H9 (cell line): ENCODE measurements around the gene FLRT2. TPM values are rescaled to one million over a fixed set of nuclear protein-coding genes. Genes with fewer than 3 reads are reported as not detected.

ENCODE experiments used
- DNase-seq: peaks from one replicate; pipeline ENCODE4 v3.0.0-alpha.2; 2017
- H2AFZ ChIP-seq: one replicate; pipeline ENCODE4 v1.6.1; 2013; ENCODE audit warnings: mild to moderate bottlenecking, low read length, control low read depth, moderate library complexity
- H2AK5ac ChIP-seq: 2 replicates; pipeline ENCODE4 v1.6.1; 2013; ENCODE audit warnings: low read length, control low read depth, mixed read lengths; ENCODE audit not compliant: insufficient read length
- H2BK120ac ChIP-seq: one replicate; pipeline ENCODE4 v1.6.1; 2013; ENCODE audit warnings: low read depth, mild to moderate bottlenecking, low read length, control low read depth, inconsistent platforms; ENCODE audit not compliant: poor library complexity, severe bottlenecking
- H2BK12ac ChIP-seq: 2 replicates; pipeline ENCODE4 v1.6.1; 2013; ENCODE audit warnings: low read length, control low read depth, mixed read lengths, low read depth; ENCODE audit not compliant: insufficient read length
- H2BK15ac ChIP-seq: 2 replicates; pipeline ENCODE4 v1.6.1; 2013; ENCODE audit warnings: low read depth, low read length, control low read depth
- H2BK20ac ChIP-seq: one replicate; pipeline ENCODE4 v1.6.1; 2013; ENCODE audit warnings: low read depth, mild to moderate bottlenecking, low read length, control low read depth, inconsistent platforms; ENCODE audit not compliant: poor library complexity, severe bottlenecking
- H2BK5ac ChIP-seq: 2 replicates; pipeline ENCODE4 v1.6.1; 2013; ENCODE audit warnings: low read length, control low read depth, mixed read lengths; ENCODE audit not compliant: insufficient read length
- H3K14ac ChIP-seq: 2 replicates; pipeline ENCODE4 v1.6.1; 2013; ENCODE audit warnings: low read length, control low read depth; ENCODE audit not compliant: insufficient read depth
- H3K18ac ChIP-seq: 2 replicates; pipeline ENCODE4 v1.6.1; 2013; ENCODE audit warnings: low read depth, mild to moderate bottlenecking, mixed read lengths, low read length, control low read depth; ENCODE audit not compliant: insufficient read length
- H3K23ac ChIP-seq: 2 replicates; pipeline ENCODE4 v1.6.1; 2013; ENCODE audit warnings: low read length, control low read depth, mixed read lengths, low read depth; ENCODE audit not compliant: insufficient read length
- H3K23me2 ChIP-seq: 2 replicates; pipeline ENCODE4 v1.6.1; 2013; ENCODE audit warnings: low read depth, mild to moderate bottlenecking, mixed read lengths, low read length, control low read depth; ENCODE audit not compliant: insufficient read length, poor library complexity, severe bottlenecking
- H3K27ac ChIP-seq: 2 replicates; pipeline ENCODE4 v1.5.1; 2013; ENCODE audit warnings: low read length, control low read depth, mixed read lengths, low read depth; ENCODE audit not compliant: insufficient read length
- H3K27me3 ChIP-seq: 2 replicates; pipeline ENCODE4 v1.6.1; 2013; ENCODE audit warnings: low read length, control low read depth, inconsistent platforms; ENCODE audit not compliant: insufficient read depth
- H3K4ac ChIP-seq: 2 replicates; pipeline ENCODE4 v1.6.1; 2013; ENCODE audit warnings: low read depth, mild to moderate bottlenecking, control low read depth, inconsistent platforms, low read length, moderate library complexity
- H3K4me1 ChIP-seq: 2 replicates; pipeline ENCODE4 v1.6.1; 2013; ENCODE audit warnings: low read length, control low read depth, inconsistent platforms; ENCODE audit not compliant: insufficient read depth
- H3K4me2 ChIP-seq: 2 replicates; pipeline ENCODE4 v1.6.1; 2013; ENCODE audit warnings: low read length, control low read depth, mixed read lengths; ENCODE audit not compliant: insufficient read length, insufficient read depth
- H3K56ac ChIP-seq: 2 replicates; pipeline ENCODE4 v1.6.1; 2013; ENCODE audit warnings: low read depth, mild to moderate bottlenecking, mixed read lengths, low read length, control low read depth; ENCODE audit not compliant: insufficient read length
- H3K79me1 ChIP-seq: 2 replicates; pipeline ENCODE4 v1.6.1; 2013; ENCODE audit warnings: low read depth, mild to moderate bottlenecking, moderate library complexity, low read length, control low read depth, inconsistent platforms; ENCODE audit not compliant: insufficient read depth, poor library complexity, severe bottlenecking
- H3K79me2 ChIP-seq: 2 replicates; pipeline ENCODE4 v1.6.1; 2013; ENCODE audit warnings: low read length, control low read depth, inconsistent platforms; ENCODE audit not compliant: insufficient read depth
- H3K9ac ChIP-seq: 2 replicates; pipeline ENCODE4 v1.6.1; 2013; ENCODE audit warnings: low read length, control low read depth, mixed read lengths; ENCODE audit not compliant: insufficient read length; ENCODE audit errors: extremely low read depth
- H3K9me3 ChIP-seq: one replicate; pipeline ENCODE4 v1.6.1; 2013; ENCODE audit warnings: low read depth, low read length, inconsistent platforms; ENCODE audit not compliant: control insufficient read depth
- H3T11ph ChIP-seq: one replicate; pipeline ENCODE4 v1.6.1; 2013; ENCODE audit warnings: mild to moderate bottlenecking, low read length, control low read depth, inconsistent platforms
- H4K20me1 ChIP-seq: one replicate; pipeline ENCODE4 v1.6.1; 2013; ENCODE audit not compliant: control insufficient read depth, insufficient read length, insufficient read depth
- H4K5ac ChIP-seq: 2 replicates; pipeline ENCODE4 v1.6.1; 2013; ENCODE audit warnings: low read depth, mild to moderate bottlenecking, mixed read lengths, low read length, control low read depth; ENCODE audit not compliant: insufficient read length
- H4K8ac ChIP-seq: replicated peaks from 2 replicates; pipeline ENCODE4 v1.6.1; 2013; ENCODE audit warnings: low read length, control low read depth, mixed read lengths, low read depth; ENCODE audit not compliant: insufficient read length
- H4K91ac ChIP-seq: 2 replicates; pipeline ENCODE4 v1.6.1; 2013; ENCODE audit warnings: low read depth, mild to moderate bottlenecking, moderate library complexity, mixed read lengths, low read length, control low read depth; ENCODE audit not compliant: insufficient read length
- H3K27ac Mint-ChIP-seq, 3 experiments: 2 replicates in 2 of 3; 3 replicates in 1 of 3; pipeline ENCODE4 v1.8.0; 2020 to 2021; ENCODE audit warnings: mixed read lengths in 3 of 3, mild to moderate bottlenecking in 1 of 3, moderate library complexity in 1 of 3
- H3K27me3 Mint-ChIP-seq: 2 replicates; pipeline ENCODE4 v1.8.0; 2021; ENCODE audit warnings: low read depth, mild to moderate bottlenecking, moderate library complexity, mixed read lengths
- H3K36me3 Mint-ChIP-seq, 3 experiments: 2 replicates in 2 of 3; 3 replicates in 1 of 3; pipeline ENCODE4 v1.8.0; 2020 to 2021; ENCODE audit warnings: low read depth in 3 of 3, mixed read lengths in 3 of 3; ENCODE audit not compliant: insufficient read depth in 1 of 3
- H3K4me1 Mint-ChIP-seq, 2 experiments: 2 replicates each; pipeline ENCODE4 v1.8.0; 2020; ENCODE audit warnings: mixed read lengths in 2 of 2
- H3K4me3 Mint-ChIP-seq, 2 experiments: 2 replicates in 1 of 2; 3 replicates in 1 of 2; pipeline ENCODE4 v1.8.0; 2020 to 2021; ENCODE audit warnings: mild to moderate bottlenecking in 2 of 2, mixed read lengths in 2 of 2, moderate library complexity in 1 of 2
- H3K9me3 Mint-ChIP-seq, 2 experiments: 2 replicates in 1 of 2; 3 replicates in 1 of 2; pipeline ENCODE4 v1.8.0; 2020; ENCODE audit warnings: mild to moderate bottlenecking in 2 of 2, mixed read lengths in 2 of 2, moderate library complexity in 1 of 2
- WGBS: extraction: QIAGEN DNeasy Blood & Tissue Kit; methylation state at CpG from one replicate; pipeline ENCODE4 v1.1.7; 2013; ENCODE audit warnings: missing lambda C conversion rate, low lambda C conversion rate, mixed read lengths; ENCODE audit not compliant: insufficient read length; ENCODE audit errors: extremely low coverage; 5-methylcytosine and 5-hydroxymethylcytosine counted together
- total RNA-seq: library from RNA; stranded (reverse); gene quantifications from 2 replicates; pipeline ENCODE4 v1.2.1, GENCODE V29; 2021
- TF ChIP-seq, protein P1 (sequence below): fragments of 200-600 bp; sonication (generic); conservative IDR thresholded peaks from 3 replicates; pipeline ENCODE4 v1.8.0; 2021; ENCODE audit warnings: antibody characterized with exemption, mild to moderate bottlenecking

FLRT2 gene
- total RNA-seq, 1 experiment from 2014 or later: 3.3 TPM

DNA sequence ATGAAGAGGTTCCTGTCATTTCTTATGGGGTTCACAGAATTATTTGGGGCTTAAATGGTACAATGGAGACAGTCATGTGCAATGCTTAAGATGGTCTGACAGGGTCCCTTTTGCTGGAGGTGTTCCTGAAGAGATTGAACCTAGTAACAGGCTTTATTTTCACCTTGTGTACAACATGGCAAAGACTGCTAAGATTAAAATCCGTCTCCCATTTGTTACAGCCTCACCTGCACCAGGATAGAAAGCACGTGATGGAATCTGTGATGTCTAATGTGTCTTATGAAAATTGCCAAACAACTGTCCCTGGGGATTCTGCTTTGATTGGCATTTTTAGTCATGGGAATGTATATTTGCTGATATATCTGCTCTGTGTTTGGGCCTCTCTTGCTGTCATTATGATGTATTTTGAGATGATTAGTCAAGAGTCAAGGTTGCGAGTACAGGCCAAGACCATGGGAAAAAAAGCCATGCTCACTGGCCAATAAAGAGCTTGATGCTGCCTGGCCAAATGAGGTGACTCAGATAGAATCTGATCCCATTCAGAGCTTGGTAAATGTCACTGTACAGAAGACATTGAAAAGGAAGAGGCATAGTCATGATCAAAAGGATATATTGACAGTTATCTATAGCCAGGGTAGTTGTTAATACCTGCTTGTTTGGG is 96.1 kb downstream of the FLRT2 start:
- no peaks in the 10 kb centered on the region for H3K79me2 ChIP-seq
- no peak overlapping the region for H3K14ac ChIP-seq
- no peak overlapping the region for H3K4me2 ChIP-seq
- H3K4me1 Mint-ChIP-seq: peaks cover 9 to 10% of the 10 kb centered on the region in 2 experiments; a peak in 2 of 4 replicates
- H3K27ac Mint-ChIP-seq: no peak overlapping the region; a peak in 1 of 7 replicates
- no peak overlapping the region for H2AFZ ChIP-seq
- H2BK15ac ChIP-seq: no peak overlapping the region
- TF ChIP-seq, protein P1, sequence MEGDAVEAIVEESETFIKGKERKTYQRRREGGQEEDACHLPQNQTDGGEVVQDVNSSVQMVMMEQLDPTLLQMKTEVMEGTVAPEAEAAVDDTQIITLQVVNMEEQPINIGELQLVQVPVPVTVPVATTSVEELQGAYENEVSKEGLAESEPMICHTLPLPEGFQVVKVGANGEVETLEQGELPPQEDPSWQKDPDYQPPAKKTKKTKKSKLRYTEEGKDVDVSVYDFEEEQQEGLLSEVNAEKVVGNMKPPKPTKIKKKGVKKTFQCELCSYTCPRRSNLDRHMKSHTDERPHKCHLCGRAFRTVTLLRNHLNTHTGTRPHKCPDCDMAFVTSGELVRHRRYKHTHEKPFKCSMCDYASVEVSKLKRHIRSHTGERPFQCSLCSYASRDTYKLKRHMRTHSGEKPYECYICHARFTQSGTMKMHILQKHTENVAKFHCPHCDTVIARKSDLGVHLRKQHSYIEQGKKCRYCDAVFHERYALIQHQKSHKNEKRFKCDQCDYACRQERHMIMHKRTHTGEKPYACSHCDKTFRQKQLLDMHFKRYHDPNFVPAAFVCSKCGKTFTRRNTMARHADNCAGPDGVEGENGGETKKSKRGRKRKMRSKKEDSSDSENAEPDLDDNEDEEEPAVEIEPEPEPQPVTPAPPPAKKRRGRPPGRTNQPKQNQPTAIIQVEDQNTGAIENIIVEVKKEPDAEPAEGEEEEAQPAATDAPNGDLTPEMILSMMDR: no peak
- no peak overlapping the region for H4K5ac ChIP-seq
- no peak overlapping the region for H2BK20ac ChIP-seq
- no peaks in the 10 kb centered on the region for H3K27me3 Mint-ChIP-seq
- H2BK5ac ChIP-seq: no peak overlapping the region
- H3K9me3 ChIP-seq: no peaks in the 10 kb centered on the region
- no peak overlapping the region for H2AK5ac ChIP-seq
- no peak overlapping the region for H3T11ph ChIP-seq
- no peak overlapping the region for H3K23ac ChIP-seq
- peaks cover 0 to 17% (median 11%) of the 10 kb centered on the region in 3 experiments; a peak in 5 of 7 replicates for H3K36me3 Mint-ChIP-seq
- H3K27ac ChIP-seq: no peak overlapping the region
- no peaks in the 10 kb centered on the region for H3K9me3 Mint-ChIP-seq
- H4K91ac ChIP-seq: no peak overlapping the region
- DNase-seq: no peak
- no peak overlapping the region for H3K4me3 Mint-ChIP-seq
- no peak overlapping the region for H4K8ac ChIP-seq
- no peaks in the 10 kb centered on the region; the same call in 1 of the 2 replicates for H3K27me3 ChIP-seq
- no peak overlapping the region for H3K9ac ChIP-seq
- H4K20me1 ChIP-seq: no peaks in the 10 kb centered on the region
- H3K4ac ChIP-seq: no peak overlapping the region
- no peaks in the 10 kb centered on the region for H3K23me2 ChIP-seq
- H2BK12ac ChIP-seq: no peak overlapping the region
- no peak overlapping the region for H3K18ac ChIP-seq
- H3K79me1 ChIP-seq: no peaks in the 10 kb centered on the region
- no peak overlapping the region for H3K56ac ChIP-seq
- no peak overlapping the region for H2BK120ac ChIP-seq
- WGBS: no CpG with 5 or more reads among the region's 3 CpGs
- no peaks in the 10 kb centered on the region; the same call in 1 of the 2 replicates for H3K4me1 ChIP-seq
